Sciatic nerve (tissue), 2 donors: ENCODE results near the gene TMEM80. TPM values are rescaled to one million over a fixed set of nuclear protein-coding genes. Genes with fewer than 3 reads are reported as not detected.
"Not testable (repeated sequence)": the region's sequence is repeated elsewhere in the genome, so short reads cannot be mapped to it uniquely, and the experiment has no call there.

Source experiments
- ATAC-seq: fragments of 200-7000 bp; cut with Tn5 transposase; one replicate; pipeline ENCODE4 v1.9.1; 2020; ENCODE audit warnings: mild to moderate bottlenecking, moderate library complexity
- DNase-seq: peaks from one replicate; pipeline ENCODE4 v3.0.0-alpha.2; 2020; ENCODE audit warnings: low spot score
- intact Hi-C: fragments of 100-400 bp; cut with DNase I; formaldehyde crosslinking; loops from one replicate; pipeline ENCODE4 v1.14.2; 2022
- total RNA-seq: library from RNA; stranded (reverse); fragmentation: NEBNext Ultra II Directional; extraction: Animal tissue kit (Norgen Biotek cat#: 25700); gene quantifications from one replicate; pipeline ENCODE4 v1.2.1, GENCODE V29; 2021
- donor health status: DM: no; HTN: no; CAD: no.
- donor health status: DM: no; HTN: no; CAD: no.

Gene TMEM80
- total RNA-seq, 1 donor from 2014 or later: 28.4 TPM

GRCh38 chr11:674406-674805, 21.2 kb upstream of the TMEM80 start:
- intact Hi-C loops: no loop called here
- no peak for ATAC-seq
- no peak for DNase-seq

GRCh38 chr11:678297-678696, 17.3 kb upstream of the TMEM80 start:
- intact Hi-C loops: no loop called here
- no peak for DNase-seq
- ATAC-seq: no peak

- intact Hi-C loops: no loop called here
- ATAC-seq (peak; percentile 42), DNase-seq (no peak)
Observed at GRCh38 chr11:679271-680207, 16.1 kb upstream of the TMEM80 start.

- DNase-seq: no peak
- ATAC-seq: no peak
- intact Hi-C loops: no loop called here
Observed at GRCh38 chr11:680476-680875, 15.1 kb upstream of the TMEM80 start.

- no peak for ATAC-seq
- no peak for DNase-seq
- intact Hi-C loops: no loop called here
Observed at GRCh38 chr11:680970-681369, 14.6 kb upstream of the TMEM80 start.

- DNase-seq: no peak
- intact Hi-C loops: no loop called here
- ATAC-seq: no peak
Observed at GRCh38 chr11:686451-687243, 9.0 kb upstream of the TMEM80 start.

- intact Hi-C loops: no loop called here
- DNase-seq: no peak
- ATAC-seq: no peak
Observed at GRCh38 chr11:687751-688150, 7.9 kb upstream of the TMEM80 start.

- ATAC-seq (no peak), DNase-seq (no peak)
- intact Hi-C loops: no loop called here
Observed at GRCh38 chr11:688681-689080, 6.9 kb upstream of the TMEM80 start.

GRCh38 chr11:689625-690024, 6.0 kb upstream of the TMEM80 start:
- ATAC-seq (no peak), DNase-seq (no peak)
- intact Hi-C loops: no loop called here

GRCh38 chr11:690244-690643, 5.4 kb upstream of the TMEM80 start:
- DNase-seq, intact Hi-C loops, ATAC-seq: not testable (repeated sequence)

- intact Hi-C loops: no loop called here
- no peak for DNase-seq
- no peak for ATAC-seq
Observed at GRCh38 chr11:690738-691633, 4.6 kb upstream of the TMEM80 start.

- ATAC-seq: no peak
- DNase-seq: no peak
- intact Hi-C loops: no loop called here
Observed at GRCh38 chr11:691710-692590, 3.7 kb upstream of the TMEM80 start.

GRCh38 chr11:692824-693414, 2.7 kb upstream of the TMEM80 start:
- DNase-seq (no peak), ATAC-seq (no peak)
- intact Hi-C loops: no loop called here

- intact Hi-C loops: no loop called here
- DNase-seq: no peak
- ATAC-seq: no peak
Observed at GRCh38 chr11:693415-693831, 2.2 kb upstream of the TMEM80 start.

GRCh38 chr11:693887-694562, 1.6 kb upstream of the TMEM80 start:
- ATAC-seq (no peak), DNase-seq (peak; percentile 79)
- intact Hi-C loops: no loop called here

GRCh38 chr11:694563-695287, 891 bp upstream of the TMEM80 start, which contains the start of gene DEAF1:
DEAF1 (minus strand) TSS chr11:695222; CDS start chr11:695047, 175 bp downstream.
- DNase-seq (peak; percentile 100), ATAC-seq (peak; percentile 95)
- intact Hi-C loops: no loop called here

- intact Hi-C loops: no loop called here
- no peak for ATAC-seq
- DNase-seq: no peak
Observed at GRCh38 chr11:695288-695537, 403 bp upstream of the TMEM80 start.
